Measurements from ENCODE around the gene NCR2.

GRCh38 chr6:41356825-41357224 is 21.4 kb downstream of the NCR2 start:
- TF ChIP-seq CTCF (IDR thresholded peaks at IDR 0.05) = no peak
- TF ChIP-seq EP300 (IDR thresholded peaks at IDR 0.05) = no peak
- no peak for TF ChIP-seq POLR2A (IDR thresholded peaks at IDR 0.05)

All from ovary (tissue), 3 donors.